ENCODE data around the gene PDRG1.

DNA sequence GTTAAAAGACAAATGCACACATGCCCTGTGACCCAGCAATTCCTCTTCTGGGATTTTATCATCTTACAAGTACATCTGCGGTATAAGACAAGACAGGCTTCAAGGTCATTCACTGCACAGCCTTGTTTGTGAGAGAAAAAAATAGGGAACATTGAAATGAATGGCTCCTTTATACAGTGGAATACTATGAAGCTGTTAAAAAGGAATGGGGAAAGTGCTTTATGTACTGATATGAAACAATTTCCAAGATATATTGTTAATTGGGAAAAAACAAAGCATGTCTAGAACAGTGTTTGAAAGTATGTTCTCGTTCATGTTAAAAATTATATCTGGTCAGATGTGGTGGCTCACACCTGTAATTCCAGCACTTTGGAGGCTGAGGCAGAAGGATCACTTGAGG lies 25.4 kb downstream of the PDRG1 start:
- TF ChIP-seq, protein P1, sequence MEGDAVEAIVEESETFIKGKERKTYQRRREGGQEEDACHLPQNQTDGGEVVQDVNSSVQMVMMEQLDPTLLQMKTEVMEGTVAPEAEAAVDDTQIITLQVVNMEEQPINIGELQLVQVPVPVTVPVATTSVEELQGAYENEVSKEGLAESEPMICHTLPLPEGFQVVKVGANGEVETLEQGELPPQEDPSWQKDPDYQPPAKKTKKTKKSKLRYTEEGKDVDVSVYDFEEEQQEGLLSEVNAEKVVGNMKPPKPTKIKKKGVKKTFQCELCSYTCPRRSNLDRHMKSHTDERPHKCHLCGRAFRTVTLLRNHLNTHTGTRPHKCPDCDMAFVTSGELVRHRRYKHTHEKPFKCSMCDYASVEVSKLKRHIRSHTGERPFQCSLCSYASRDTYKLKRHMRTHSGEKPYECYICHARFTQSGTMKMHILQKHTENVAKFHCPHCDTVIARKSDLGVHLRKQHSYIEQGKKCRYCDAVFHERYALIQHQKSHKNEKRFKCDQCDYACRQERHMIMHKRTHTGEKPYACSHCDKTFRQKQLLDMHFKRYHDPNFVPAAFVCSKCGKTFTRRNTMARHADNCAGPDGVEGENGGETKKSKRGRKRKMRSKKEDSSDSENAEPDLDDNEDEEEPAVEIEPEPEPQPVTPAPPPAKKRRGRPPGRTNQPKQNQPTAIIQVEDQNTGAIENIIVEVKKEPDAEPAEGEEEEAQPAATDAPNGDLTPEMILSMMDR (IDR thresholded peaks at IDR 0.05), result no peak
- no peak for TF ChIP-seq POLR2A (IDR thresholded peaks at IDR 0.05)

All from right lobe of liver (tissue), 4 donors.